Motor neuron (in vitro differentiated cells): ENCODE measurements around the gene AP4S1. TPM values are rescaled to one million over a fixed set of nuclear protein-coding genes. Genes with fewer than 3 reads are reported as not detected.

Experiments used
- ATAC-seq, 8 experiments: fragments of 200-7000 bp; cut with Tn5 transposase; replicated peaks in 6 of 8; 2 replicates each; pipeline ENCODE4 v1.8.0; 2021; ENCODE audit warnings: mild to moderate bottlenecking in 8 of 8, moderate library complexity in 8 of 8
- H3K27ac ChIP-seq, 2 donors: fragments of 250-450 bp; sonication (Bioruptor Pico); 2 replicates each; pipeline ENCODE4 v1.9.0; 2021; ENCODE audit warnings: antibody characterized with exemption in 2 of 2, mild to moderate bottlenecking in 2 of 2, moderate library complexity in 1 of 2
- H3K4me1 ChIP-seq, 2 donors: fragments of 250-450 bp; sonication (Bioruptor Pico); replicated peaks in 1 of 2; 2 replicates each; pipeline ENCODE4 v1.6.1; 2021; ENCODE audit warnings: antibody characterized with exemption in 2 of 2, mild to moderate bottlenecking in 2 of 2, moderate library complexity in 1 of 2
- H3K4me3 ChIP-seq, 5 donors: fragments of 250-450 bp; sonication (Bioruptor Pico); 2 replicates each; pipeline ENCODE4 v1.9.0; 2021; ENCODE audit warnings: antibody characterized with exemption in 5 of 5, mild to moderate bottlenecking in 5 of 5, moderate library complexity in 4 of 5
- WGBS, 10 experiments: fragments of 450-650 bp; shearing (Covaris generic); methylation state at CpG; one replicate each; pipeline ENCODE4 v1.0.0; 2022; 5-methylcytosine and 5-hydroxymethylcytosine counted together
- in situ Hi-C, 9 experiments: fragments of 400-800 bp; cut with MboI; loops; one replicate each; pipeline ENCODE4 v1.15.0; 2021; ENCODE audit warnings: low sequenced_read_pairs in 9 of 9, low pct_unique_long_range_greater_than_20kb in 2 of 9; ENCODE audit not compliant: unreplicated experiment in 9 of 9
- total RNA-seq, 8 experiments: library from RNA; unstranded; fragments of 300-600 nt; gene quantifications; 2 replicates each; pipeline versions ENCODE4 v1.2.3 to v1.2.4, GENCODE V29; 2022

AP4S1 gene
- total RNA-seq, 8 experiments from 2014 or later = 4.0 to 15.2 (median 8.4) TPM

DNA sequence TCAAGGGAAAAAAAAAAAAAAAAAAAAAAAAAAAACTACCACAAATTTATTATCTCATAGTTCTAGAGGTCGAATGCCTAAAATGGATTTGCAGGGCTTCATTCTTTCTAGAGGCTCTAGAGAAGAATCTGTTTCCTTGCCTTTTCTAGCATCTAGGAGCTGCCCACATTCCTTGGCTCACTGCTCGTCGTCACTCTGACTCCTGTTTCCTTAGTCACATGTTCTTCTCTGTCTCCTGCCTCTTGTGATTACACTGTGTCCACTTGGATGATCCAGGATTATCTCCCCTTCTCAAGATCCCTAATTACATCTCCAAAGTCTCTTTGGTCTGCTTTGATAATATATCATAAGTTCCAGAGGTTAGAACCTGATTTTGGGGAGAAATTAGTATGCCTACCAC lies 93.4 kb downstream of the AP4S1 start:
- H3K4me1 ChIP-seq = no peaks in the 10 kb centered on the region
- no peak overlapping the region for H3K4me3 ChIP-seq
- H3K27ac ChIP-seq = no peak overlapping the region
- WGBS, 10 experiments = 65 to 100% (median 89%) methylated on average over 1 to 3 of the region's 3 CpGs; no CpG with 5 or more reads in 4 of the 10 experiments
- in situ Hi-C loops = loop anchor here in 1 of 9 experiments (25.0 kb wide), 1 partner anchor 218 kb away; no protein-coding TSS in a partner anchor
- ATAC-seq = peak in 1 of 8 experiments; percentile 19

DNA sequence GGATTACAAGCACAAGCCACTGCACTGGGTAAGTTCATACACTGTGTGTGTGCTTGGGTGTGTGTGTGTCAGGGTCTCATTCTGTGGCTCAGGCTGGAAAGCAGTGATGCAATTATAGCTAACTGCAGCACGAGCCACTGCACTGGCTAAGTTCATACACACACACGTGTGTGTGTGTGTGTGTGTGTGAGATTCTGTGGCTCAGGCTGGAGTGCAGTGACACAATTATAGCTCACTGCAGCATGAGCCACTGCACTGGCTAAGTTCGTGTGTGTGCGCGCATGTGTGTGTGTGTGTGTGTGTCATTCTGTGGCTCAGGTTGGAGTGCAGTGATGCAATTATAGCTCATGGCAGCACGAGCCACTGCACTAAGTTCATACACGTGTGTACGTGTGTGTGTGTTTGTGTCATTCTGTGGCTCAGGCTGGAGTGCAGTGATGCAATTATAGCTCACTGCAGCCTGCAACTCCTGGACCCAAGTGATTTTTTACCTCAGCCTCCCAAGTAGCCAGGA lies 96.7 kb downstream of the AP4S1 start:
- H3K4me1 ChIP-seq = no peaks in the 10 kb centered on the region
- in situ Hi-C loops = loop anchor here in 1 of 9 experiments (25.0 kb wide), 1 partner anchor 215 kb away; no protein-coding TSS in a partner anchor
- no peak overlapping the region for H3K27ac ChIP-seq
- no peak overlapping the region for H3K4me3 ChIP-seq
- WGBS, 10 experiments = 60 to 96% (median 70%) methylated on average over 1 to 4 of the region's 8 CpGs; no CpG with 5 or more reads in 4 of the 10 experiments
- ATAC-seq = peak in 1 of 8 experiments; percentile 12

DNA sequence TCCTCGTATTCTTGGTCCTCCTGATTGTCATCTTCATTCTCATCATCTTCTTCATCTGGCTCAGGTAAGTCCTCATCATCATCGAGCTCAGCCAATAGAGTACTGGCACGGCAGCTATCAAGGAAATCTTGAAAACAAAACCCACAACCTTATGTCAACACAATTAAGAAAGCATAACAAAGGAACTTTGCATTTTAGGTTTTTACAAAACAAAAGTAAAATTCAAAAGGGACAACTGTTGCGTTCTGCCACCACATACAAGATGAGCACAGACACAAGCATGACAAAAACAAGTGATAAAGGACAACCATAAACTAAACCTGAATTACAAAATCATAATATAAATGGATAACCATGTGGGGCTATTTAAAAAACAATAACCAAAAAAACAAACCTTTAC lies 97.5 kb downstream of the AP4S1 start:
- Histone ChIP-seq H3K27ac (no peak overlapping the region), H3K4me1 (no peaks in the 10 kb centered on the region), H3K4me3 (no peak overlapping the region)
- no peak for ATAC-seq
- in situ Hi-C loops = loop anchor here in 1 of 9 experiments (25.0 kb wide), 1 partner anchor 214 kb away; no protein-coding TSS in a partner anchor
- WGBS, 10 experiments = 48 to 97% (median 87%) methylated on average over 2 to 4 of the region's 4 CpGs

DNA sequence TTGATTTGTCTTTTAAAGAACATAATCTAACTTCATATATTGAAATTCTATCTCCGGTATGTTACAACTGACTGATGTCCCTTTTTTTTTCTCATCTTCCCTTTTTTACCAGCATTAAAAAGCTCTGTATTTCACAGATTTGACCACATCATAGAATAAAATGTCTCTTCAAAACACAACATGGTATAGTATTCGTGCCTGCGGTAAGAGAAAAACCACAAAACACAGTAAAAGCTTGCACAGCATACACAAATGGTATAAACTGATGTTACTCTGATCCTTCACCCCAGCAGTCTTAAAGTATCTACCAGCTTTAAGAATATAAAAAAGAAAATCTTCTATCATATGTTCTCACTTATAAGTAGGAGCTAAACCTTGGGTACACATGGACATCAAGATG lies 98.7 kb downstream of the AP4S1 start:
- no peak overlapping the region for H3K27ac ChIP-seq
- no peak for ATAC-seq
- no peaks in the 10 kb centered on the region for H3K4me1 ChIP-seq
- in situ Hi-C loops = loop anchor here in 1 of 9 experiments (25.0 kb wide), 1 partner anchor 213 kb away; no protein-coding TSS in a partner anchor
- WGBS, 10 experiments = 72 to 100% (median 95%) methylated on average over 1 to 3 of the region's 3 CpGs; no CpG with 5 or more reads in 1 of the 10 experiments
- H3K4me3 ChIP-seq = no peak overlapping the region

DNA sequence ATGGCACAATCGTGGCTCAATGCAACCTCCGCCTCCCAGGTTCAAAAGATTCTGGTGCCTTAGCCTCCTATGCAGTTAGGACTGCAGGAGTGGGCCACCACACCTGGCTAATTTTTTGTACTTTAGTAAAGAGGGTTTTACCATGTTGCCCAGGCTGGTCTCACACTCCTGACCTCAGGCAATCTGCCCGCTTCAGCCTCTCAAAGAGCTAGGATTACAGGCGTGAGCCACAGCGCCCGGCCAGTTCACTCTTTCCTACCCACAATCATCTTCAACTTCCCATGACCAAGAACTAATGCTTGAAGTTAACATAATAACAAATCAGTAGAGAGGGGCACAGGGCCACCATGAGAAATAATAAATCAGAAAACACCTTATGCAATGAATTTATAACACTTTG lies 99.8 kb downstream of the AP4S1 start:
- Histone ChIP-seq H3K27ac (no peak overlapping the region), H3K4me3 (no peak overlapping the region), H3K4me1 (no peaks in the 10 kb centered on the region)
- ATAC-seq = no peak
- in situ Hi-C loops = no loop called here
- 57 to 100% (median 82%) methylated on average over 1 to 6 of the region's 6 CpGs; no CpG with 5 or more reads in 3 of the 10 experiments for WGBS, 10 experiments

DNA sequence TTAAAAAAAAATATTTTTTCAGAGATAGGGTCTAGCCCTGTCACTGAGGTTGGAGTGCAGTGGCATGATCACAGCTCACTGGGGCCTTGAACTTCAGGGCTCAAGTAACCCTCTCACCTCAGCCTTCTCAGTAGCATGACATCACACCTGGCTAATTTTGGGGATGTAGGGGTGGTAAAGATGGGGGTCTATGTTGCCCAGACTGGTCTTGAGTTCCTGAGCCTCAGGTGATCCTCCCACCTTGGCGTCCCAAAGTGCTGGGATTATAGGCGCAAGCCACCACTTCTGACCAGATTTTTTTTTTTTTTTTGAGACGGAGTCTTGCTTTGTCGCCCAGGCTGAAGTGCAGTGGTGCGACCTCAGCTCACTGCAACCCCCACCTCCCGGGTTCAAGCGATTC lies 101.2 kb downstream of the AP4S1 start:
- Histone ChIP-seq H3K4me1 (no peaks in the 10 kb centered on the region), H3K4me3 (no peak overlapping the region), H3K27ac (no peak overlapping the region)
- peak in 1 of 8 experiments; percentile 18 for ATAC-seq
- 92 to 100% (median 95%) methylated on average over 1 to 3 of the region's 7 CpGs; no CpG with 5 or more reads in 5 of the 10 experiments for WGBS, 10 experiments
- in situ Hi-C loops = no loop called here

DNA sequence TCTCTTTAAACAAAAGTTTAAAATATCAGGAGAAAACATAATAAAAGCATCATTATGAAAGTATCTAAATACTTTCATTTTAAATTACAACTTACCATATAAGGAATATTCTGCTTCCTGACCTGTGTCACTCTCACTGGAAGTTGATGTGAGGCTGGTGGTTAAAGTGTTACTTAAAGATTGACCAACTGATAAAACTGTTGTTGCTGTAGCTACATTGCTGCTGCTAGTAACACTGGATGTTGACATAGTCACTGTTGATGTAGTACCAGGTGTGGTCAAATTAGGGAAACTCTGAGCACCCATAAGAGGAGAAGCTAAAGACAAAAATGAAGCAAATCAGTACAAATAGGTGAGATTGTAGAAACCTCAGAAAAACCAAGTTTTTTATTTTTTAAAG lies 102.2 kb downstream of the AP4S1 start:
- no peak for ATAC-seq
- Histone ChIP-seq H3K4me1 (no peaks in the 10 kb centered on the region), H3K27ac (no peak overlapping the region), H3K4me3 (no peak overlapping the region)
- in situ Hi-C loops = no loop called here

DNA sequence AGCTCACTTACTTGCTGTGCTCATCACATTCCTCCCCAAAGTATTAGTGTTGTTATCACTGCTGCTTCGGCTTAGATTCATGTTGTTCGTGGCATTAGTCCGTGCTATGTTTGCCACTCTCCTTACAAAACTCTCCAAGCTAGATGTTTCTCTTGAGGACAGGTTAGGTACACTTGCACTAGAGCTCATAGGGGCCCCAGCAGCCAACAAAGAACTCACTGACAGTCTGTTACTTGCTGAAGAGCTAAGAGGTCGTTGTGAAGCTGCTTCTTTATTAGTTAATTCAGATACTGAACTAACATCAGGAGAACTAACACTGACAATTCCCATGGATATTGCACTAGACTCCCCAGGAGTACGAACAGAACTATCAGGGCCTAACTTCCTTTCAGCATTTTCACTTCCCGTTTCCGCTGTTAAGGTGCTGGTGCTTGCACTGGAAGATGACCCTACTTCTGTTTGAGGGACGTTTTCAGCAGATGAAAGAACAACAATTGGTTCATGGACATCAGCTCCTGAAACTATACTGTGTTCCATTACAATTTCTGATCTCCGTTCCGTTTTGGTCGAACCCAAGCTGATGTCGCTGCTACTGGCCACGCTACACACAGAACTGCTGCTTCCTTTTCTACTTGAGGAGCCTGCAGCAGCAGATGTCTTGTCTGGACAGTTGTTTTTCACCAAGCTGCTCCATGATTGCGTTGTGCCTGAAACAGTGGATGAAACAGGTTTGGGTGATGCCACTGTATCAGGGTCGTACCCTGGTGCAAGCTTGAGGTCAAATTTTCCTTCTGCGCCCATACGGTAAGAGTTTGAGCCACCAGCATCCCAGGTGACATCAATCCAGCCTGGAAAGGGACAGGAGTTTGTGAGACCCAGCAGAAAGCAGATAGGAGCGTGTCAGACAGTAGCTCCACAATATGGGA lies 103.4 kb downstream of the AP4S1 start:
- Histone ChIP-seq H3K27ac (no peak overlapping the region), H3K4me3 (no peak overlapping the region), H3K4me1 (no peaks in the 10 kb centered on the region)
- in situ Hi-C loops = no loop called here
- ATAC-seq = no peak
- WGBS, 10 experiments = 80 to 98% (median 93%) methylated on average over 3 to 15 of the region's 18 CpGs; no CpG with 5 or more reads in 1 of the 10 experiments

DNA sequence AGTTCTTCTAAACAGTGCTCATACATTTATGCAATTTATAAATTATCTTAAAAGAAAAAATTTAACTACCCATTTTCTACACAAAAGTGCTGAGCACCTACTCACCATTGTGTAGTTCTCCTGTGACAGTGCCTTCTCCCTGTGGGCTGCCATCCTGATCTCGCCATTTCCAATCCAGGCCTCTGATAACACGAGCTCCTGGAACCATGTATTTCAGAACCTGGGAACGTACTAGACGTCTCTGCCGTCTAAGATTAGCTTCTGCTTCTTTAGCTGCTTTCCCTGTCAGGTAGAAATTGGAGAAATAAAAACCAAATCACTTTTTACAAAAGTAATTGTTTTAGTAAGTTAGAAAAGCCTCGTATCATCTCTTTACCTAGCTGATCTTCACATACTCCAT lies 107.7 kb downstream of the AP4S1 start:
- Histone ChIP-seq H3K4me1 (no peaks in the 10 kb centered on the region), H3K27ac (no peak overlapping the region), H3K4me3 (no peak overlapping the region)
- in situ Hi-C loops = no loop called here
- no peak for ATAC-seq
- 86 to 100% (median 95%) methylated on average over 2 to 6 of the region's 6 CpGs for WGBS, 10 experiments

DNA sequence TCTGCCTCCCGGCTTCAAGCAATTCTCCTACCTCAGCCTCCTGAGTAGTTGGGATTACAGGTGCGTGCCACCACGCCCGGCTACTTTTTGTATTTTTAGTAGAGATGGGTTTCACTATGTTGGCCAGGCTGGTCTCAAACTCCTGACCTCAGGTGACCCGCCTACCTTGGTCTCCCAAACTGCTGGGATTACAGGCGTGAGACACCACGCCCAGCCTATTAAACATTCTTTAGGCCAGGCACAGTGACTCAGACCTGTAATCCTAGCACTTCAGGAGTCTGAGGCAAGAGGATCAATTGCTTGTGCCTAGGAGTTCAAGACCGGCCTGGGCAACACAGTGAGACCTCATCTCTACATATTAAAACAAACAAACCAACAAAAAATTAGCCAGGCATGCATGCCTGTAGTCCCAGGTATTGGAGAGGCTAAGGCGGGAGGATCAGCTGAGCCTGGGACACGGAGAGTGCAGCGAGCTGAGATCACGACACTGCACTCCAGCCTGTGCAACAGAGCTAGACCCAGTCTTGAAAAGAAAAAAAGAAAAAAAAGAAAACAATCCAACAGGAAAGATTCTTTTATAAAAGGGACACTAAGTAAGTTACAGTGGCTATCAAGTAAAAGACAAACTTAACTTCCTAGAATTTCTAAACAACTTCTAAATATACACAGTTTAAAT lies 111.9 kb downstream of the AP4S1 start:
- ATAC-seq = peak in 3 of 8 experiments; percentile 17 to 55 (median 30)
- WGBS, 10 experiments = 80 to 100% (median 98%) methylated on average over 1 to 8 of the region's 12 CpGs

DNA sequence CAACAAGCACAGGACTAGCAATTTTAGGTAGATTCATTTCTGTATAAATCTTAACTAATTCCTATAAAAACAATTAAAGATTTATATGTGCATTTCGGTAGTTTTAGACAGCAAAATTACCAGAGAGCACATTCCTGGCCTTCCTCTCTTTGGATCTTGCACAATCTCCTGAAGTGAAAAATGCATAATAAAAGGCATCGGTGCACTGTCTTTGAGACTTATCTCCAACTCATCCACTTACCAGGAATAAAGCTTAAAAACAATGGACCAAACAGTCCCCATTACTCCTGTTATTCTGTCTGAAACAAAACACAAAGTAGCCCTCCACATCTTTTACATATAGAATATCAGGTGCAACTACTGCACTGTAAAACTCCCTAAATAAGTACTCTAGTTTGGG lies 112.9 kb downstream of the AP4S1 start:
- 50 to 100% (median 92%) methylated on average over 1 to 2 of the region's 2 CpGs; no CpG with 5 or more reads in 1 of the 10 experiments for WGBS, 10 experiments
- Histone ChIP-seq H3K4me3 (no peak overlapping the region), H3K27ac (no peak overlapping the region), H3K4me1 (no peaks in the 10 kb centered on the region)
- ATAC-seq = no peak
- in situ Hi-C loops = no loop called here

More for the DNA sequence above, 111.9 kb downstream of the AP4S1 start:
- in situ Hi-C loops = no loop called here
- no peak overlapping the region for H3K27ac ChIP-seq
- no peak overlapping the region for H3K4me3 ChIP-seq
- H3K4me1 ChIP-seq = no peaks in the 10 kb centered on the region

DNA sequence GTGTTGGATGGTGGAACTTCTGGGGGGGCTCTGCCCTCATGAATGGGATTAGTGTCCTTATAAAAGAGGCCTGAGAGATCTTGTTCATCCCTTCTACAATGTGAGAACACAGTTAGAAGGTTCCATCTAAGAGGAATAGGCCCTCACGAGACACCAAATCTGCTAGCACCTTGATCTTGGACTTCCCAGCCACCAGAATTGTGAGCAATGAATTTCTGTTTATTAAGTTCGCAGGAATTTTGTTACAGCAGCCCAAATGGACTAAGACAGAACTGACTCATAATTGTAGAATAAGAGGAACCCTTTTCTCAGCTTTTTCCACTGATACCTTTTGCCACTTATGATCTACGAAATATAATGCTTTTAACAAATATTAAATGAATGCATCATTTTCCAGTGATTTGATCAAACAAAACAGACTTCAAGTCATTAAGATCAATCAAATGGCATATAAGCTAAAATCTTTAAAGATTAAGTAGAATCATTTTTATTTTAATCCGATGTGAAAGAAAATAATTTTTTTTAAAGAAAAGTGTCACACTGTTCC lies 113.9 kb downstream of the AP4S1 start:
- Histone ChIP-seq H3K4me3 (no peak overlapping the region), H3K4me1 (no peaks in the 10 kb centered on the region), H3K27ac (no peak overlapping the region)
- 88 to 100% (median 100%) methylated on average over 1 to 4 of the region's 4 CpGs; no CpG with 5 or more reads in 1 of the 10 experiments for WGBS, 10 experiments
- no peak for ATAC-seq
- in situ Hi-C loops = no loop called here
